Osteocyte (in vitro differentiated cells): ENCODE measurements around the gene ANK3. TPM values are rescaled to one million over a fixed set of nuclear protein-coding genes. Genes with fewer than 3 reads are reported as not detected.

ENCODE experiments used
- DNase-seq: peaks from one replicate; pipeline ENCODE4 v3.0.0; 2021; ENCODE audit warnings: mixed read lengths; ENCODE audit not compliant: unreplicated experiment; ENCODE audit errors: extremely low spot score
- H3K27ac Mint-ChIP-seq: one replicate; pipeline ENCODE4 v1.8.0; 2021; ENCODE audit warnings: mild to moderate bottlenecking, mixed read lengths; ENCODE audit not compliant: unreplicated experiment
- H3K27me3 Mint-ChIP-seq: one replicate; pipeline ENCODE4 v1.8.0; 2021; ENCODE audit warnings: mixed read lengths; ENCODE audit not compliant: unreplicated experiment
- H3K36me3 Mint-ChIP-seq: one replicate; pipeline ENCODE4 v1.8.0; 2021; ENCODE audit warnings: mixed read lengths; ENCODE audit not compliant: unreplicated experiment
- H3K4me1 Mint-ChIP-seq: one replicate; pipeline ENCODE4 v1.8.0; 2021; ENCODE audit warnings: mixed read lengths; ENCODE audit not compliant: unreplicated experiment
- H3K4me3 Mint-ChIP-seq: one replicate; pipeline ENCODE4 v1.8.0; 2021; ENCODE audit warnings: mild to moderate bottlenecking, moderate library complexity, mixed read lengths; ENCODE audit not compliant: unreplicated experiment
- H3K9me3 Mint-ChIP-seq: one replicate; pipeline ENCODE4 v1.8.0; 2021; ENCODE audit warnings: mixed read lengths; ENCODE audit not compliant: unreplicated experiment
- CTCF ChIP-seq: fragments of 200-600 bp; sonication (generic); IDR thresholded peaks from 2 replicates; pipeline ENCODE4 v1.5.0; 2021; ENCODE audit warnings: antibody characterized with exemption, mild to moderate bottlenecking, moderate library complexity
- total RNA-seq: library from RNA; stranded (reverse); gene quantifications from 2 replicates; pipeline ENCODE4 v1.2.1, GENCODE V29; 2021

The ANK3 gene
- total RNA-seq, 1 donor from 2014 or later, result 22.0 TPM

- DNase-seq, result no peak
- Mint-ChIP-seq H3K4me1 (peaks cover 82% of the 10 kb centered on the region), H3K36me3 (no peaks in the 10 kb centered on the region), H3K27me3 (no peaks in the 10 kb centered on the region), H3K27ac (no peak overlapping the region), H3K9me3 (no peaks in the 10 kb centered on the region), H3K4me3 (no peak overlapping the region)
- no peak for TF ChIP-seq CTCF
Observed at GRCh38 chr10:60289800-60290199, 99.9 kb downstream of the ANK3 start.

GRCh38 chr10:60288256-60288655 is 101.4 kb downstream of the ANK3 start:
- Mint-ChIP-seq H3K4me1 (peaks cover 83% of the 10 kb centered on the region), H3K9me3 (no peaks in the 10 kb centered on the region), H3K27ac (peak overlapping the region; percentile 3), H3K27me3 (no peaks in the 10 kb centered on the region), H3K4me3 (no peak overlapping the region), H3K36me3 (no peaks in the 10 kb centered on the region)
- TF ChIP-seq CTCF, result no peak
- no peak for DNase-seq

- no peak for TF ChIP-seq CTCF
- no peak for DNase-seq
- peaks cover 83% of the 10 kb centered on the region for H3K4me1 Mint-ChIP-seq
- no peaks in the 10 kb centered on the region for H3K27me3 Mint-ChIP-seq
- H3K9me3 Mint-ChIP-seq, result no peaks in the 10 kb centered on the region
- no peaks in the 10 kb centered on the region for H3K36me3 Mint-ChIP-seq
- H3K27ac Mint-ChIP-seq, result peak overlapping the region; percentile 81
- H3K4me3 Mint-ChIP-seq, result no peak overlapping the region
Observed at GRCh38 chr10:60286559-60286958, 103.1 kb downstream of the ANK3 start.

- DNase-seq, result no peak
- peak overlapping the region; percentile 98 for H3K27ac Mint-ChIP-seq
- H3K27me3 Mint-ChIP-seq, result no peaks in the 10 kb centered on the region
- peaks cover 70% of the 10 kb centered on the region for H3K4me1 Mint-ChIP-seq
- no peaks in the 10 kb centered on the region for H3K36me3 Mint-ChIP-seq
- TF ChIP-seq CTCF, result no peak
- H3K4me3 Mint-ChIP-seq, result no peak overlapping the region
- H3K9me3 Mint-ChIP-seq, result no peaks in the 10 kb centered on the region
Observed at GRCh38 chr10:60283397-60283796, 106.3 kb downstream of the ANK3 start.

- H3K36me3 Mint-ChIP-seq, result no peaks in the 10 kb centered on the region
- peaks cover 66% of the 10 kb centered on the region for H3K4me1 Mint-ChIP-seq
- no peaks in the 10 kb centered on the region for H3K9me3 Mint-ChIP-seq
- no peak for DNase-seq
- TF ChIP-seq CTCF, result no peak
- H3K4me3 Mint-ChIP-seq, result peak overlapping the region; percentile 67
- no peaks in the 10 kb centered on the region for H3K27me3 Mint-ChIP-seq
- peak overlapping the region; percentile 98 for H3K27ac Mint-ChIP-seq
Observed at GRCh38 chr10:60282771-60283353, 106.8 kb downstream of the ANK3 start.
